Measurements from ENCODE around the gene SYT17.

Gene SYT17

DNA sequence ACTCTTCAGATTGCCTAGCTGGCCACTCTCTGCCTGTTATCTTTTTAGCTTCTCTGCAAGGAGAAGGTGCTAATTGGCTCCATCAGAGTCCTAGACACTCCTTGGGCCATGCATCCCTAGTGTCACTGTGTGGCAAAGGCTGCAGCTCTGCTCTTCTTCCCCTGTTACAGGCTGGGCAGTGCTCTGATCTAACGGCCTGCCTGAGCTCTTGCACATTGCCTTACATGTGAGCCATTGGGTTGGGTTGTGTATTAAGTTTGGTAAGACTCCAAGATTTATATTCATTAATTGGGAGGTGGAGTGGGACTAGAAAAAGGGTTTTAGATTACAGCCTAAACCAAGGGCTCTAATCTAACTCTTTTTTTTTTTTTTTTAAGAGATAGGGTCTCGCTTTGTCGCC is 23.0 kb upstream of the SYT17 start:
- TF ChIP-seq, protein P1, sequence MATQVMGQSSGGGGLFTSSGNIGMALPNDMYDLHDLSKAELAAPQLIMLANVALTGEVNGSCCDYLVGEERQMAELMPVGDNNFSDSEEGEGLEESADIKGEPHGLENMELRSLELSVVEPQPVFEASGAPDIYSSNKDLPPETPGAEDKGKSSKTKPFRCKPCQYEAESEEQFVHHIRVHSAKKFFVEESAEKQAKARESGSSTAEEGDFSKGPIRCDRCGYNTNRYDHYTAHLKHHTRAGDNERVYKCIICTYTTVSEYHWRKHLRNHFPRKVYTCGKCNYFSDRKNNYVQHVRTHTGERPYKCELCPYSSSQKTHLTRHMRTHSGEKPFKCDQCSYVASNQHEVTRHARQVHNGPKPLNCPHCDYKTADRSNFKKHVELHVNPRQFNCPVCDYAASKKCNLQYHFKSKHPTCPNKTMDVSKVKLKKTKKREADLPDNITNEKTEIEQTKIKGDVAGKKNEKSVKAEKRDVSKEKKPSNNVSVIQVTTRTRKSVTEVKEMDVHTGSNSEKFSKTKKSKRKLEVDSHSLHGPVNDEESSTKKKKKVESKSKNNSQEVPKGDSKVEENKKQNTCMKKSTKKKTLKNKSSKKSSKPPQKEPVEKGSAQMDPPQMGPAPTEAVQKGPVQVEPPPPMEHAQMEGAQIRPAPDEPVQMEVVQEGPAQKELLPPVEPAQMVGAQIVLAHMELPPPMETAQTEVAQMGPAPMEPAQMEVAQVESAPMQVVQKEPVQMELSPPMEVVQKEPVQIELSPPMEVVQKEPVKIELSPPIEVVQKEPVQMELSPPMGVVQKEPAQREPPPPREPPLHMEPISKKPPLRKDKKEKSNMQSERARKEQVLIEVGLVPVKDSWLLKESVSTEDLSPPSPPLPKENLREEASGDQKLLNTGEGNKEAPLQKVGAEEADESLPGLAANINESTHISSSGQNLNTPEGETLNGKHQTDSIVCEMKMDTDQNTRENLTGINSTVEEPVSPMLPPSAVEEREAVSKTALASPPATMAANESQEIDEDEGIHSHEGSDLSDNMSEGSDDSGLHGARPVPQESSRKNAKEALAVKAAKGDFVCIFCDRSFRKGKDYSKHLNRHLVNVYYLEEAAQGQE (IDR thresholded peaks at IDR 0.05; ENCODE audit: insufficient read depth in 1 of 2, low read depth in 2 of 2, low read length in 2 of 2): no peak
- TF ChIP-seq POLR2AphosphoS5 (IDR thresholded peaks at IDR 0.05; ENCODE audit: low read depth, low read length): no peak

DNA sequence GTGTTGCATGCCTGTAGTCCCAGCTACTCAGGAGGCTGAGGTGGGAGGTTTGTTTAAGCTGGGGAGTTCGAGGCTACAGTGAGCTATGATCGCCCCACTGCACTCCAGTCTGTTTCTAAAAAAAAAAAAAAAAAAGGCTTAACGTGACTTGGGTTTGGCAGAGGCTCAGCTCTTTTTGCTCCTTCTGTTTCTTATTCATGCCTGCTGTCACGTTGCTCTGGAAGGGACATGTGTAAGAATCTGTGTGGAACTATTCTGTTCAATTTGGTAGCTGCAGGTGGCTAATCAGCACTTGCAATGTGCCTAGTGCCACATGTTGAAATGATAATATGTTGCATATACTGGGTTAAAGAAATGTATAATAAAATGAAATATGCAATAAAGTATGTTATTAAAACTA is 20.9 kb upstream of the SYT17 start:
- TF ChIP-seq POLR2AphosphoS5 (IDR thresholded peaks at IDR 0.05; ENCODE audit: low read depth, low read length) (no peak), TAF1 (IDR thresholded peaks at IDR 0.05; ENCODE audit: borderline replicate concordance, insufficient read depth, low read length) (no peak), FOXP2 (optimal IDR thresholded peaks at IDR 0.05; ENCODE audit: borderline replicate concordance, extremely low read depth, extremely low read length, insufficient read depth) (no peak), SIN3A (IDR thresholded peaks at IDR 0.05; ENCODE audit: borderline replicate concordance, insufficient read depth, low read length) (no peak)
- TF ChIP-seq, protein P1 (IDR thresholded peaks at IDR 0.05; ENCODE audit: insufficient read depth in 1 of 2, low read depth in 2 of 2, low read length in 2 of 2): no peak

DNA sequence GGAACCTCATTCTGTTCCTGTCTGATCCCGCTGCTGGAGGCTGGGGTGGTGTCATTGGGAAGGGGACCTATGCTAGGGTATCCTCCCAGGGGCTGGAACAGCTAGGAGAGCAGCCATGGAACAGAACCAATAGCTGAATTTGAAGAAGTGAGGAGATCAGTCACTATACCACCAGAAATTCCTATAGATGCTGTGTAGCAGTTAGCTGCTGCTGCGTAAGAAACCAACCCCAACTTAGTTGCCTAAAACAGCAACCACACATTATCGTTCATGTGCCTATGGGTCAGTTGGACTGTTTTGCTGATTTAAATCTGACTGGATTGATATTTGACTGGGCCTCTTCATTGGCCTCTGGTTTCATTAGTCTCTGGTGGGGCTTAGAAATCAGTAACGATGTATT is 20.4 kb upstream of the SYT17 start:
- TF ChIP-seq POLR2AphosphoS5 (IDR thresholded peaks at IDR 0.05; ENCODE audit: low read depth, low read length) (no peak), SIN3A (IDR thresholded peaks at IDR 0.05; ENCODE audit: borderline replicate concordance, insufficient read depth, low read length) (no peak), FOXP2 (optimal IDR thresholded peaks at IDR 0.05; ENCODE audit: borderline replicate concordance, extremely low read depth, extremely low read length, insufficient read depth) (no peak)
- TF ChIP-seq, protein P1 (IDR thresholded peaks at IDR 0.05; ENCODE audit: insufficient read depth in 1 of 2, low read depth in 2 of 2, low read length in 2 of 2): no peak

DNA sequence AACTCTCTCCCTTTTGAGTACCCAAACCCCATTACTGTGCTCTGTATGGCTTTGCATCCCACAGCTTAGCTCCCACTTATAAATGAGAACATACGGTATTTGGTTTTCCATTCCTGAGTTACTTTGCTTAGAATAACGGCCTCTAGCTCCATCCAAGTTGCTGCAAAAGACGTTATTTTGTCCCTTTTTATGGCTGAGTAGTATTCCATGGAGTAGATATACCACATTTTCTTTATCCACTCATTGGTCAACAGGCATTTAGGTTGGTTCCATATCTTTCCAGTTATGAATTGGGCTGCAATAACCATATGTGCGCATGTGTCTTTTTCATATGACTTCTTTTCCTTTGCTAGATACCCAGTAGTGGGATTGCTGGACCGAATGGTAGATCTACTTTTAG is 19.9 kb upstream of the SYT17 start:
- TF ChIP-seq POLR2AphosphoS5 (IDR thresholded peaks at IDR 0.05; ENCODE audit: low read depth, low read length) (no peak), SIN3A (IDR thresholded peaks at IDR 0.05; ENCODE audit: borderline replicate concordance, insufficient read depth, low read length) (no peak), TAF1 (IDR thresholded peaks at IDR 0.05; ENCODE audit: borderline replicate concordance, insufficient read depth, low read length) (no peak), FOXP2 (optimal IDR thresholded peaks at IDR 0.05; ENCODE audit: borderline replicate concordance, extremely low read depth, extremely low read length, insufficient read depth) (no peak)
- TF ChIP-seq, protein P1 (IDR thresholded peaks at IDR 0.05; ENCODE audit: insufficient read depth in 1 of 2, low read depth in 2 of 2, low read length in 2 of 2): no peak

DNA sequence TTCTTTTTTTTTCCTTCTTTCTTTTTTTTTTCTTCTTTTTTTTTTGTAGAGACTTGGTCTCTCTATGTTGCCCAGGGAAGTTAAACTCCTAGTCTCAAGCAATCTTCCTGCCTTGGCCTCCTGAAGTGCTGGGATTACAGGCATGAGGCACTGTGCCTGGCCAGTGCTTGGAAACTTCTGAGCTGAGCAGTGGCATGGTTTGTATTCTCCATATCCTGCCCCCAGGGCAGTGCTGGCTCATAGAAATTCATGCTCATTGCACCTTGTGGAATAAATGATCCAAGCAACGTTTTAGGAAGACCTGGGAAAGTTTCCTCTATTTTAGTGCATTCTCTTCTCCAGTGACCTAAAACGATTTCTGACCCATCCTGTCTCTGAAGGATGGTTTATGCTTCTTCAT is 16.7 kb upstream of the SYT17 start:
- TF ChIP-seq SIN3A (IDR thresholded peaks at IDR 0.05; ENCODE audit: borderline replicate concordance, insufficient read depth, low read length): no peak
- TF ChIP-seq TAF1 (IDR thresholded peaks at IDR 0.05; ENCODE audit: borderline replicate concordance, insufficient read depth, low read length): no peak
- TF ChIP-seq FOXP2 (optimal IDR thresholded peaks at IDR 0.05; ENCODE audit: borderline replicate concordance, extremely low read depth, extremely low read length, insufficient read depth): no peak
- TF ChIP-seq POLR2AphosphoS5 (IDR thresholded peaks at IDR 0.05; ENCODE audit: low read depth, low read length): no peak
- TF ChIP-seq, protein P1 (IDR thresholded peaks at IDR 0.05; ENCODE audit: insufficient read depth in 1 of 2, low read depth in 2 of 2, low read length in 2 of 2): no peak
